ENCODE measurements around the gene HARBI1.

HARBI1 gene

DNA sequence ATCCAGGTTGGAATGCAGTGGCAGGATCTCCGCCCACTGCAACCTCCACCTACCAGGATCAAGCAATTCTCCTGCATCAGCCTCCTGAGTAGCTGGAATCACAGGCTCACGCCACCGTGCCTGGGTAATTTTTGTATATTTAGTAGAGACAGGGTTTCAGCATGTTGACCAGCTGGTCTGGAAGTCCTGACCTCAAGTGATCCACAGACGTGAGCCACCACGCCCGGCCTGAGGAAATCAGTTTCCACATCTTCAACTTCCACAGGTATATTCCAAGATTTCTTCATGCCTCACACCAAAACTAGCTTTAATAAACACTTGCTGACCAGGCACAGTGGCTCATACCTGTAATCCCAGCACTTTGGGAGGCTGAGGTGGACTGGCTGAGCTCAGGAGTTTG lies 7.6 kb downstream of the HARBI1 start:
- H3K4me1 ChIP-seq = peaks cover 0 to 2% (median 0%) of the 10 kb centered on the region in 4 donors
- no peaks in the 10 kb centered on the region for H3K9me3 ChIP-seq
- DNase-seq = no peak
- no peak overlapping the region for H3K4me3 ChIP-seq
- intact Hi-C loops (cut with DNase I; ENCODE audit: low total_unique reads) = no loop called here
- TF ChIP-seq, protein P1, sequence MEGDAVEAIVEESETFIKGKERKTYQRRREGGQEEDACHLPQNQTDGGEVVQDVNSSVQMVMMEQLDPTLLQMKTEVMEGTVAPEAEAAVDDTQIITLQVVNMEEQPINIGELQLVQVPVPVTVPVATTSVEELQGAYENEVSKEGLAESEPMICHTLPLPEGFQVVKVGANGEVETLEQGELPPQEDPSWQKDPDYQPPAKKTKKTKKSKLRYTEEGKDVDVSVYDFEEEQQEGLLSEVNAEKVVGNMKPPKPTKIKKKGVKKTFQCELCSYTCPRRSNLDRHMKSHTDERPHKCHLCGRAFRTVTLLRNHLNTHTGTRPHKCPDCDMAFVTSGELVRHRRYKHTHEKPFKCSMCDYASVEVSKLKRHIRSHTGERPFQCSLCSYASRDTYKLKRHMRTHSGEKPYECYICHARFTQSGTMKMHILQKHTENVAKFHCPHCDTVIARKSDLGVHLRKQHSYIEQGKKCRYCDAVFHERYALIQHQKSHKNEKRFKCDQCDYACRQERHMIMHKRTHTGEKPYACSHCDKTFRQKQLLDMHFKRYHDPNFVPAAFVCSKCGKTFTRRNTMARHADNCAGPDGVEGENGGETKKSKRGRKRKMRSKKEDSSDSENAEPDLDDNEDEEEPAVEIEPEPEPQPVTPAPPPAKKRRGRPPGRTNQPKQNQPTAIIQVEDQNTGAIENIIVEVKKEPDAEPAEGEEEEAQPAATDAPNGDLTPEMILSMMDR (IDR thresholded peaks at IDR 0.05) = no peak
- H3K27me3 ChIP-seq = no peaks in the 10 kb centered on the region
- H3K36me3 ChIP-seq = no peaks in the 10 kb centered on the region
- no peak overlapping the region for H3K27ac ChIP-seq

DNA sequence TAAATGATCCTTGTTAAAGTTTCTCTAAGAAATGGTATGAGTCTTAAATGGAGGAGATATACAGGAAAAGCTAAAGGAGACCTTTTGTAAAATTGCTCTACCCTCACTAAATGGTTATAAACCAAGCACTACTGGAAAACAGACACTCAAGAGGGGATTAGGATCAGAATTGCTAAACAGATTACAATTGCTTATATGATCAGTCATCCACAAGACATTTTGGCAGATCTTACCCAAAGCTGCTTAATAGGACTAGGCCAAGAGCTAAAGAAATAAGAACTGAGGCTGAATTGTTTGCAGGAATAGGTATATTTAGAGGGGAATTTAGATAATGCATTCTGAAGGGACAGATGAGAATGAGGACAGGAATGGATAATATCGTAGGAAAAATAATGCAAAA lies 9.5 kb downstream of the HARBI1 start:
- H3K27ac ChIP-seq = no peak overlapping the region
- intact Hi-C loops (cut with DNase I; ENCODE audit: low total_unique reads) = no loop called here
- no peaks in the 10 kb centered on the region for H3K9me3 ChIP-seq
- TF ChIP-seq, protein P1 (IDR thresholded peaks at IDR 0.05) = no peak
- no peaks in the 10 kb centered on the region for H3K27me3 ChIP-seq
- no peak for DNase-seq
- no peak overlapping the region for H3K4me3 ChIP-seq
- peaks cover 0 to 10% (median 8%) of the 10 kb centered on the region in 3 donors for H3K36me3 ChIP-seq
- H3K4me1 ChIP-seq = no peaks in the 10 kb centered on the region

DNA sequence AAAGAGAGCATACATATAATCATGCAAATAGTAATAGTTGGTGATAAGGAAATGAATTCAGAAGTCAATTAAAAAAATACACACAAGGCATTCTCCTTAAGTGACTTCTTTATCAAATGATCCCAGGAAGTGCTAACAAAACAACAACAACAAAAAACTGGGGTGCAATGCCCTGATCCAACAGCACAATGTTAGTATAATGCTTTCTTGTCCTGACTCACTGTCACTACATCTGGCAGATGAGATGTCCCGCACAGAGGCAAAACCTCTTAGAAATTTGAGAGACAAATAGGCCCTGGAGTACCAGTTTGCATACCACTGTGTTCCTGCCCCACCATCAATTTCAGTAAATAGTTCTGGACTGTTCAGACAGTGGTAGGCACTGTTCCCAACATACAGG lies 12.2 kb downstream of the HARBI1 start:
- DNase-seq = no peak
- Histone ChIP-seq H3K9me3 (no peaks in the 10 kb centered on the region), H3K27me3 (no peaks in the 10 kb centered on the region), H3K36me3 (peaks cover 0 to 10% (median 8%) of the 10 kb centered on the region in 3 donors), H3K4me3 (no peak overlapping the region), H3K27ac (no peak overlapping the region), H3K4me1 (no peaks in the 10 kb centered on the region)
- TF ChIP-seq, protein P1 (IDR thresholded peaks at IDR 0.05) = no peak
- intact Hi-C loops (cut with DNase I; ENCODE audit: low total_unique reads) = no loop called here

DNA sequence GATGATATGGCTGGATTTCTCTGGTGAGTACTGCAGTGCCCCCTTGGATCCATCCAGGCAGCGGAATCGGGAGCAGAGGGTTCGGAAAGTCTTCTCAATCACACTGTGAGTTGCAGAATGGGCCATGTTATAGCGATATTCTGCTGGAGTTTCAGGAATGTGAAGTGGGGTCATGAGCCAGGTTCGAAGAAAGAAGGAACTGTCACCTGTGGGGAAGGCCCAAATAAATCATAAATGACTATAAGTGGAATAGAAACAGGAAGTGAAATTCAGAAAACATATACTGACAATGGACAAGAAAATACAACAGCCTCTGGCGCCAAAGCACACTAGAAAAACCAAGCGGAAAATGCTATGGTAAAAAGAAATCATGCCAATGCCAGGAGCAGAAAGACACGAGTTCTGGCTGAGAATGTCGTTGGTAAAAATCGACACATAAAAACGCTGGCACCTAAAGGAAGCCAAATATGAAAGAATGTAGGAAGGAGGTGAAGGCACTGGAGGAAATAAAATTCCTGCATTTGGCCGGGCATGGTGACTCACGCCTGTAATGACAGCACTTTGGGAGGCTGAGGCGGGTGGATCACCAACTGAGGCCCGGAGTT lies 13.2 kb downstream of the HARBI1 start:
- no peaks in the 10 kb centered on the region for H3K4me1 ChIP-seq
- H3K9me3 ChIP-seq = no peaks in the 10 kb centered on the region
- no peak overlapping the region for H3K27ac ChIP-seq
- intact Hi-C loops (cut with DNase I; ENCODE audit: low total_unique reads) = no loop called here
- peaks cover 0 to 10% (median 8%) of the 10 kb centered on the region in 3 donors for H3K36me3 ChIP-seq
- H3K27me3 ChIP-seq = no peaks in the 10 kb centered on the region
- H3K4me3 ChIP-seq = no peak overlapping the region
- no peak for DNase-seq
- TF ChIP-seq, protein P1 (IDR thresholded peaks at IDR 0.05) = no peak

DNA sequence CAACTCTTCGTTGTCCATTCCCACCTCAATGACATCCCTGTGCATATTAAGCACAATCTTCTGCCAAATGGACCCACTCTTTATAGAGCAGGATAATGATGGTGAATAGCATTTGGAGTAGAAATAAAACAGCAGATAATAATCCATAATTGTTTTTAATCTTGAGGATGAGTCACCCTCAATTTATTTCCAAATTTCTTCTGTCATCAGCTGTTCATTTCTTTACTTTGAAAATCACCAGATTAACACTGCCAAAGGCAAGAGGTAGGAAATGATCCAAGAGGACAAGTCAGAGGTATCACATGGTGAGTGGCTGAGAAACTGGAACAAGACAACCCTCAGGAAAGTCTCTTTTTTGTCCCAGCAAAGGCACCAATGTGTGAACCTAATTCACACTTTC lies 15.9 kb downstream of the HARBI1 start:
- no peak for DNase-seq
- Histone ChIP-seq H3K9me3 (no peaks in the 10 kb centered on the region), H3K27me3 (no peaks in the 10 kb centered on the region), H3K27ac (no peak overlapping the region), H3K36me3 (peaks cover 0 to 10% (median 8%) of the 10 kb centered on the region in 3 donors), H3K4me1 (no peaks in the 10 kb centered on the region), H3K4me3 (no peak overlapping the region)
- intact Hi-C loops (cut with DNase I; ENCODE audit: low total_unique reads) = no loop called here
- TF ChIP-seq, protein P1 (IDR thresholded peaks at IDR 0.05) = no peak

Measured in tibial artery (tissue), 4 donors.